HepG2 (cell line): ENCODE results near the gene HLA-DPB1. TPM values are rescaled to one million over a fixed set of nuclear protein-coding genes. Genes with fewer than 3 reads are reported as not detected.

ENCODE experiments used
- ATAC-seq: fragments of 200-7000 bp; cut with Tn5 transposase; 3 replicates; pipeline ENCODE4 v1.9.1; 2020; ENCODE audit warnings: mild to moderate bottlenecking, moderate library complexity
- BruUV-seq: library from RNA; stranded (reverse); fragments of 400-500 nt; replicated peaks from 2 replicates; lab custom pipeline; 2021; lab: Mats Ljungman, UMichigan
- CTCF ChIA-PET: fragments of 300-600 bp; formaldehyde crosslinking; extraction: SDS; loops from one replicate; lab custom pipeline; 2021; ENCODE audit warnings: low total read pairs, inconsistent platforms, low intra/inter-chr PET ratio; lab: Yijun Ruan, JAX
- POLR2A ChIA-PET: fragments of 350-600 bp; sonication (Branson Sonifier 250); formaldehyde crosslinking; loops from one replicate; lab custom pipeline; 2020; ENCODE audit warnings: antibody characterized with exemption, inconsistent platforms; lab: Yijun Ruan, JAX
- DNase-seq: peaks from one replicate; pipeline ENCODE4 v3.0.0-alpha.2; 2015; ENCODE audit warnings: low spot score
- FAIRE-seq: peaks from 3 replicates; lab custom pipeline; 2011; peaks lifted over from hg19 to GRCh38; lab: Jason Lieb, UNC
- H2AFZ ChIP-seq: one replicate; pipeline ENCODE4 v1.6.1; 2011; ENCODE audit warnings: low read length, inconsistent platforms
- H3K27ac ChIP-seq: fragments of 300-600 bp; 3 replicates; pipeline ENCODE4 v1.8.0; 2011; ENCODE audit warnings: mixed run types, mild to moderate bottlenecking, mixed read lengths, low read length, inconsistent platforms; ENCODE audit not compliant: insufficient read depth; ENCODE audit errors: extremely low read length
- H3K27me3 ChIP-seq, 2 experiments: fragments of 200-600 bp in 1 of 2; 2 replicates in 1 of 2; 3 replicates in 1 of 2; pipeline versions ENCODE4 v1.6.0 to v1.8.0; 2011; ENCODE audit warnings: low read length in 2 of 2, mild to moderate bottlenecking in 2 of 2, moderate library complexity in 2 of 2, inconsistent platforms in 1 of 2; ENCODE audit not compliant: insufficient read depth in 2 of 2, control insufficient read depth in 1 of 2
- H3K36me3 ChIP-seq, 2 experiments: fragments of 200-600 bp in 1 of 2; replicated peaks in 1 of 2; 2 replicates in 1 of 2; 3 replicates in 1 of 2; pipeline versions ENCODE4 v1.5.1 to v1.8.0; 2011; ENCODE audit warnings: low read length in 2 of 2, inconsistent platforms in 1 of 2; ENCODE audit not compliant: insufficient read depth in 2 of 2, control insufficient read depth in 1 of 2
- H3K4me1 ChIP-seq: 2 replicates; pipeline ENCODE4 v1.5.1; 2012; ENCODE audit warnings: low read length, inconsistent platforms; ENCODE audit not compliant: insufficient read depth
- H3K4me2 ChIP-seq: 2 replicates; pipeline ENCODE4 v1.6.0; 2011; ENCODE audit warnings: low read depth, low read length, inconsistent platforms
- H3K4me3 ChIP-seq, 3 experiments: fragments of 200-600 bp in 1 of 3; sonication (generic), shearing (Covaris generic) in 1 of 3; replicated peaks in 1 of 3; 2 replicates each; pipeline ENCODE4 v1.5.1; 2011 to 2016; ENCODE audit warnings: low read length in 3 of 3, inconsistent platforms in 2 of 3, low read depth in 2 of 3, mild to moderate bottlenecking in 2 of 3, control low read depth in 1 of 3, mixed read lengths in 1 of 3; ENCODE audit not compliant: insufficient read depth in 1 of 3
- H3K79me2 ChIP-seq: one replicate; pipeline ENCODE4 v1.6.1; 2011; ENCODE audit warnings: low read length, inconsistent platforms; ENCODE audit not compliant: insufficient read depth
- H3K9ac ChIP-seq: 2 replicates; pipeline ENCODE4 v1.6.0; 2011; ENCODE audit warnings: mild to moderate bottlenecking, low read depth, low read length, inconsistent platforms; ENCODE audit not compliant: insufficient read depth
- H3K9me3 ChIP-seq: 2 replicates; pipeline ENCODE4 v1.5.1; 2012; ENCODE audit warnings: mild to moderate bottlenecking, low read length
- H4K20me1 ChIP-seq: 2 replicates; pipeline ENCODE4 v1.6.0; 2011; ENCODE audit warnings: inconsistent platforms, mild to moderate bottlenecking, low read length, moderate library complexity; ENCODE audit not compliant: insufficient read depth
- GTF3A ChIP-seq: sonication (generic); formaldehyde crosslinking; conservative IDR thresholded peaks from 2 replicates; pipeline ENCODE4 v1.4.0; 2020; ENCODE audit warnings: mild to moderate bottlenecking, missing genetic modification reagents
- HNRNPH1 ChIP-seq: fragments of 200-400 bp; formaldehyde crosslinking; optimal IDR thresholded peaks from 2 replicates; pipeline ENCODE3; 2017; ENCODE audit warnings: mild to moderate bottlenecking, low read depth, low read length
- ZNF317 ChIP-seq: sonication (generic); formaldehyde crosslinking; IDR thresholded peaks from 2 replicates; pipeline ENCODE4 v1.5.0; 2020; ENCODE audit warnings: mild to moderate bottlenecking, missing genetic modification reagents
- ZNF709 ChIP-seq: sonication (generic); formaldehyde crosslinking; IDR thresholded peaks from 2 replicates; pipeline ENCODE4 v1.5.0; 2020; ENCODE audit warnings: mild to moderate bottlenecking, missing genetic modification reagents
- ZNF772 ChIP-seq: sonication (generic); formaldehyde crosslinking; IDR thresholded peaks from 2 replicates; pipeline ENCODE4 v1.5.0; 2020; ENCODE audit warnings: mild to moderate bottlenecking, missing genetic modification reagents
- ZNF800 ChIP-seq: sonication (generic); formaldehyde crosslinking; IDR thresholded peaks from 2 replicates; pipeline ENCODE4 v1.4.0; 2020; ENCODE audit warnings: missing genetic modification reagents
- WGBS: methylation state at CpG from one replicate; pipeline ENCODE4 v1.1.6; 2017; ENCODE audit warnings: low lambda C conversion rate; 5-methylcytosine and 5-hydroxymethylcytosine counted together
- in situ Hi-C: cut with HindIII; loops from 2 replicates; pipeline ENCODE4 v1.10.0; 2017; ENCODE audit warnings: low pct_unique_long_range_greater_than_20kb; ENCODE audit not compliant: extremely low pct_ligation_motif_present
- intact Hi-C: fragments of 100-400 bp; cut with micrococcal nuclease; formaldehyde crosslinking; loops from one replicate; pipeline ENCODE4 v1.10.0; 2022; ENCODE audit not compliant: unreplicated experiment
- polyA plus RNA-seq, 8 experiments: library from polyadenylated mRNA; depleted of rRNA in 3 of 8; stranded (reverse) in 7 of 8; unstranded in 1 of 8; fragments of >200 nt; fragmentation: Illumina TruSeq in 4 of 8; extraction: Trizol in 4 of 8; gene quantifications; 2 replicates each; pipeline versions ENCODE4 v1.2.1 to v1.2.3, GENCODE V29; 2011 to 2016; ENCODE audit warnings: low read depth in 4 of 8, missing spikeins in 1 of 8, mixed read lengths in 1 of 8; ENCODE audit not compliant: insufficient read depth in 1 of 8
- total RNA-seq, 5 experiments: library from RNA; depleted of rRNA; stranded (reverse); fragments of >200 nt; fragmentation: Illumina TruSeq; extraction: Trizol; gene quantifications; 2 replicates each; pipeline ENCODE4 v1.2.3, GENCODE V29; 2016; ENCODE audit warnings: low read depth in 1 of 5

Gene HLA-DPB1
- total and polyA plus RNA-seq, 2 of the 13 experiments (the other 11 are each of a cell fraction or from before 2014, with no cell fraction given): not detected

DNA sequence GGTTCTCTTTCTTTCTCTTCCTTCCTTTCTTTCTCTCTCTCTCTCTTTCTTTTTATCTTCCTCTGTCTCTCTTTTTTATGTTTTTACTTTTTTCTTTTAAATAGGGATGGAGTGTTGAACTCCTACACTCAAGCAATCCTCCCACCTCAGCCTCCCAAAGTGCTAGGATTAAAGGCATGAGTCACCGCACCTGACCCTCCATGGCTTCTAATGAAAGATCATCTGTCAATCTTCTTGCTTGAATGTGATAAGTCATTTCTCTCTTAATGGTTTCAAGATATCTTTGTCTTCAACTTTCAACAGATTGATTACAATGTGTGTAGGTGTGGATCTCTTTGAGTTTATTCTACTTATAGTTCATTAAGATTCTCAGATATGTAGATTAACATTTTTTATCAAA is 41.2 kb upstream of the HLA-DPB1 start:
- no peak overlapping the region for H2AFZ ChIP-seq
- POLR2A ChIA-PET: no interaction called here
- H3K4me3 ChIP-seq: no peak overlapping the region
- DNase-seq (no peak), FAIRE-seq (no peak), ATAC-seq (no peak)
- H4K20me1 ChIP-seq: no peaks in the 10 kb centered on the region
- intact Hi-C loops (no loop called here), in situ Hi-C loops (no loop called here)
- no peak overlapping the region for H3K9ac ChIP-seq
- H3K27ac ChIP-seq: no peak overlapping the region
- no peak overlapping the region for H3K4me2 ChIP-seq
- CTCF ChIA-PET: no interaction called here
- H3K79me2 ChIP-seq: no peaks in the 10 kb centered on the region
- no peaks in the 10 kb centered on the region for H3K36me3 ChIP-seq
- H3K4me1 ChIP-seq: no peaks in the 10 kb centered on the region
- H3K27me3 ChIP-seq: no peaks in the 10 kb centered on the region; a peak in 1 of 5 replicates
- no TSS peak for BruUV-seq
- 2% methylated on average over 1 of the region's 1 CpG for WGBS
- H3K9me3 ChIP-seq: no peaks in the 10 kb centered on the region
- TF ChIP-seq GTF3A (CRISPR knock-in tag): no peak
- peak; percentile 68 for TF ChIP-seq ZNF317 (CRISPR knock-in tag)
- TF ChIP-seq ZNF709: no peak
- TF ChIP-seq ZNF772 (CRISPR knock-in tag): no peak

- Histone ChIP-seq H3K4me3 (no peak overlapping the region), H3K36me3 (no peaks in the 10 kb centered on the region), H3K27ac (no peak overlapping the region), H3K9me3 (no peaks in the 10 kb centered on the region), H3K4me1 (no peaks in the 10 kb centered on the region), H3K27me3 (no peaks in the 10 kb centered on the region), H2AFZ (no peak overlapping the region), H3K9ac (no peak overlapping the region), H4K20me1 (no peaks in the 10 kb centered on the region), H3K79me2 (no peaks in the 10 kb centered on the region), H3K4me2 (no peak overlapping the region)
- in situ Hi-C loops (no loop called here), intact Hi-C loops (no loop called here)
- 0% methylated on average over 1 of the region's 1 CpG for WGBS
- ATAC-seq (no peak), FAIRE-seq (no peak), DNase-seq (no peak)
- no TSS peak for BruUV-seq
- TF ChIP-seq HNRNPH1: no peak
- TF ChIP-seq ZNF800: no peak
- ChIA-PET CTCF (no interaction called here), POLR2A (no interaction called here)
Observed at GRCh38 chr6:33036535-33036934, 39.3 kb upstream of the HLA-DPB1 start.
